Glomerular endothelial cell (primary cell): ENCODE results near the gene PTCH2. TPM values are rescaled to one million over a fixed set of nuclear protein-coding genes. Genes with fewer than 3 reads are reported as not detected.

ENCODE experiments used
- DNase-seq: peaks from one replicate; pipeline ENCODE4 v3.0.0-alpha.2; 2011; ENCODE audit warnings: low read depth, low spot score; ENCODE audit errors: extremely low read depth
- total RNA-seq: library from RNA; depleted of rRNA; stranded (reverse); fragments of >200 nt; gene quantifications from 2 replicates; pipeline ENCODE4 v1.2.3, GENCODE V29; 2015

Gene PTCH2, protein sequence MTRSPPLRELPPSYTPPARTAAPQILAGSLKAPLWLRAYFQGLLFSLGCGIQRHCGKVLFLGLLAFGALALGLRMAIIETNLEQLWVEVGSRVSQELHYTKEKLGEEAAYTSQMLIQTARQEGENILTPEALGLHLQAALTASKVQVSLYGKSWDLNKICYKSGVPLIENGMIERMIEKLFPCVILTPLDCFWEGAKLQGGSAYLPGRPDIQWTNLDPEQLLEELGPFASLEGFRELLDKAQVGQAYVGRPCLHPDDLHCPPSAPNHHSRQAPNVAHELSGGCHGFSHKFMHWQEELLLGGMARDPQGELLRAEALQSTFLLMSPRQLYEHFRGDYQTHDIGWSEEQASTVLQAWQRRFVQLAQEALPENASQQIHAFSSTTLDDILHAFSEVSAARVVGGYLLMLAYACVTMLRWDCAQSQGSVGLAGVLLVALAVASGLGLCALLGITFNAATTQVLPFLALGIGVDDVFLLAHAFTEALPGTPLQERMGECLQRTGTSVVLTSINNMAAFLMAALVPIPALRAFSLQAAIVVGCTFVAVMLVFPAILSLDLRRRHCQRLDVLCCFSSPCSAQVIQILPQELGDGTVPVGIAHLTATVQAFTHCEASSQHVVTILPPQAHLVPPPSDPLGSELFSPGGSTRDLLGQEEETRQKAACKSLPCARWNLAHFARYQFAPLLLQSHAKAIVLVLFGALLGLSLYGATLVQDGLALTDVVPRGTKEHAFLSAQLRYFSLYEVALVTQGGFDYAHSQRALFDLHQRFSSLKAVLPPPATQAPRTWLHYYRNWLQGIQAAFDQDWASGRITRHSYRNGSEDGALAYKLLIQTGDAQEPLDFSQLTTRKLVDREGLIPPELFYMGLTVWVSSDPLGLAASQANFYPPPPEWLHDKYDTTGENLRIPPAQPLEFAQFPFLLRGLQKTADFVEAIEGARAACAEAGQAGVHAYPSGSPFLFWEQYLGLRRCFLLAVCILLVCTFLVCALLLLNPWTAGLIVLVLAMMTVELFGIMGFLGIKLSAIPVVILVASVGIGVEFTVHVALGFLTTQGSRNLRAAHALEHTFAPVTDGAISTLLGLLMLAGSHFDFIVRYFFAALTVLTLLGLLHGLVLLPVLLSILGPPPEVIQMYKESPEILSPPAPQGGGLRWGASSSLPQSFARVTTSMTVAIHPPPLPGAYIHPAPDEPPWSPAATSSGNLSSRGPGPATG
- total RNA-seq: 0.19 and 0.23 TPM in 2 replicates

DNA sequence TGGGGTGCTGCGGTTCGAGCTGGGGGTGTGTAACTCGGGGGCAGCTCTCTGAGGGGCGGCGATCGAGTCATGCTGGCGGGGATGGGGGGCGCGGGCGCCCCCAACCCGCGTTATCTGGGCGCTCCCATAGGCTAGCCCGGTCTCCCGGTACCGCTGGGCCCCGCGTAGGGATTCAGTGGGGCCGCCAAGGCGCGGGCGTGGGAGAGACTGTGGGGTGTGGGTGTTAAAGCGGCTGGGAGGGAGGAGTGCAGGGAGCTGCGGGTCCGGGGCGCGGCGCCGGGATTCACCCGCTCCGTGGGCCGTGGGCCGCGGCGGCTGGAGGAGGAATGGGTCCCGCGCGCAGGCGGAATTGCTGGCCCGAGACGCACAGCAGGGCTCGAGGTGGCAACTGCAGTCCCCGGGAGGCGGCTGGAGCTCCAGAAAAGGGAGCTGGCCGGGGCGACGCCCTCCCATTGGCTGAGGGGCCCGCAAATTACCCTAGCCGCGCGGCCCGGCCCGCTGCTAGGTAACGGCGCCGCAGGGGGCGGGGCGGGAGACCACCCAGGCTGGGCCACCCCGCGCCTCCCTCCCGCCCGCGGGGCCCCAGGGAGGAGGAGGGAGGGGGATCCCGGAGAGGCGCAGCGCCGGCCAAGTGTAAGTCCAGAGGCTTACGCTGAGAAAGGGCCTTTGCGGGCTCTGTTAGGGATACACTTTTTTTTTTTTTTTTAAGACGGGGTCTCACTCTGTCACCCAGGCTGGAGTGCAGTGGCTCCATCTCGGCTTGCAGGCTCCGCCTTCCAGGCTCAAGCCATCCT lies at the start of gene PTCH2:
Gene PTCH2, minus strand, starts transcription at position 392 of the 794 bp plus-strand sequence. Its CDS starts 321 bp downstream, at position 71.
- no peak for DNase-seq

DNA sequence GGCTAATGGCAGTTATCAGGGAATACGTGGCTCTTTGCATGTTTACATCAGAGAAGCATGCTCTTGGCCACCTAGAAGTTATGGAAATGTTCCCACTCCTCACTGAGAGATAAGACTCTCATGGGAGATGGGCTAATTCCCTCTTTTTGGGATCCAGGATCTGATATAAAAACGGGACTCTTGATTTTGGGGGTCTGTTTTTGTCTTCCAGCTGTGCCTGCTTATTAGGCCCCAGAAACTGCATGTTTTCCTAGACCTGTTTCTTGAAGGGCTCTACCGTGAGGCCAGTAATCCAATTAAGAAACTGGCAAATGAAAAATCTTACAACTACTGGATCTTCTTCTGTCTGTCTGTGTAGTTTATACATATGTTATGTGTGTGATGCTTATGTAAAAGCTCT lies 47.0 kb upstream of the PTCH2 start:
- DNase-seq: no peak

DNA sequence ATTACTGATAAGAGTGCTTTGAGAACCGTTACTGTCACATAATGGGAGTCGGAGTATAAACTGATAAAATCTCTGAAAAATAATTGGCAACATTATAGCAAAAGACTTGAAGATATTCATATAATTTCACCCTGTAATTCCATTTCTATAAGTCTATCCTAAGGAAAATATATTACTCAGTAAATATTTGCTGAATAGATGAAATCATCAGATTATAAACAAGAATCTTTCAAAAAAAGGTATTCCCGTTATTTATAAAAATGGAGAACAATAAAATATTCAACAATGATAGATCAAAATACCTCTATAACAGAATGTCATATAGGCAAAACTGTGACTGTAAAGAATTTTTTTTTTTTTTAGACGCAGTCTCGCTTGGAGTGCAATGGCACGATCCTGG lies 42.4 kb upstream of the PTCH2 start:
- no peak for DNase-seq

DNA sequence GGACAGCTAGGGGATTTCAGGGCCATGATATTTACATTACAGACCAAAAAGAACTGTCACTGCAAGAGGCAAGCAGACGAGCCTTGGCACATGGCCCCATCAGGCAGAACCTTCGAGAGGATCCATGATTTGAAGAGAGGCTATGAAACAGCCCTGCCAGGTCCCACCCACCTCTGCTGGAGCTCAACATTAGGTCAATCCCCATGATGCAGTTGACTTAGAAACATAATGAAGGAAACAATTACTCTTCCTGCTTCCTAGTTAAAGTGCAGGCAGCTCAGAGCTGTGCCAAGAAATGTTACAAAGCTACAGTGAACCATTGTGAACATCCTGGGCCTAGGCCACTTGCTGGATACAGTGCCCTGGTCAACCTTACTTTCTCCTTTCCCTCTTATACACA lies 41.7 kb upstream of the PTCH2 start:
- DNase-seq: peak; percentile 39

DNA sequence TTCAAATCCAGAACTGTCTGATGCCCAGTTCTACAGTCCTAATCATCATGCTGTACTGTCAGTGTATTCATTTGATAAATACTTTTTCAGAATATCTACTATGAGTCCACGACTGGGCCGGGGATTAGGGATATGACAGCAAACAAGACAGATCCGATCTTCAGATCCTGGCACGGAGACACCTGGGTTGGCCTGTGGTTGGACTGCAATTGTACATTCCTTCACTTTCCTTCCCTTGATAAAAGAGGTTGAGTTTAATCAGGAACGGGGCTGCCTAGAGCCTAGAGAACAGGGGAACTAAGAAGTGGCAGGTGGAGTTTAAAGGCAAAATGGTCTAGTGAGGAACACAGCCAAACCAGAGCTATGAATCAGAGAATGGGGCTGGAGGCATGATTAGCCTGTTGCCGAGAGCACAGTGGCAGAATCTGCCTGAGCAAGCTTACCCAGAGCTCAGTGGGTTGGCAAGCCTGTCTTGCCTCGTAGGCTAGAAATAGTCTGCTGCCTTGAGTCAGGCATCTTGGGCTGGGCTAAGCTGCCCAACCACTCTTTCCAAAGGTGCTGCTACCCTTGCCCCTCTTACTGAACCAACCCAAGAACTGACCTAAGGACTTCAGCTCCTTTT lies 38.1 kb upstream of the PTCH2 start:
- no peak for DNase-seq

DNA sequence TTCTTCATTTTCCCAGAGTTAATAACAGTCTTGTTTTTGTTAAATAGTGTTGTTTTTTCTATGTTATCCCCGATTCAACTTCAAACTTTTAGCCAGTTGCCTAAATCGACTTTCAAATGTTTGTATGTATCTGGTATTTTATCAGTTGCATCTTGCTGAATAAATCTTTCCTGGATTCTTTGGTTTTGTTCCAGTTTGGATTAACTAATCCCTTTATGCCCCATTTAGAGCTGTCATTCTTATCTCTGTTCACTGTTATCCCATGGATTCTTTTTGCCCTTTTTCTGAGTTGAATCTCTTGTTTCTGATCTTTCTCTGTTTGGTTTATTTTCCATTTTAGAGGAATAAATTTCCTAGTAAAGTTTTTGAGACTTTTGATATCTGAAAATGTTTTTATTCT lies 31.1 kb upstream of the PTCH2 start:
- DNase-seq: no peak

DNA sequence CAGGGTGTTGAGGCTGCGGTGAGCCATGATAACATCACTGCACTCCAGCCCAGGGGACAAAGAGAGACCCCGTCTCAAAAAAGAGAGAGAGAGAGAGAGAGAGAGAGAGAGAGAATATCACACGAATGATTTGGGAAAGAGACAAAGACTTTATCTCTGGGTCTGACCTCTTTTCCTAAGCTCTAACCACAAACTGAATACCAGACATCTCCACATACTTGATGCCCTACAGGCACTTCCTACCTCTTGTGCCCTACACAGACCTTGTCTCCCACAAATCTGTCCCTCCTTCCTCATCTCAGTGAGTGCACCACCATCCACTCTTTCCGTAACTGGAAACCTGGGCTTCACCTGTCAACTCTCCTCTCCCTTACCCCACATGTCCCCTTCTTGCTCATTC lies 27.0 kb upstream of the PTCH2 start:
- DNase-seq: no peak

DNA sequence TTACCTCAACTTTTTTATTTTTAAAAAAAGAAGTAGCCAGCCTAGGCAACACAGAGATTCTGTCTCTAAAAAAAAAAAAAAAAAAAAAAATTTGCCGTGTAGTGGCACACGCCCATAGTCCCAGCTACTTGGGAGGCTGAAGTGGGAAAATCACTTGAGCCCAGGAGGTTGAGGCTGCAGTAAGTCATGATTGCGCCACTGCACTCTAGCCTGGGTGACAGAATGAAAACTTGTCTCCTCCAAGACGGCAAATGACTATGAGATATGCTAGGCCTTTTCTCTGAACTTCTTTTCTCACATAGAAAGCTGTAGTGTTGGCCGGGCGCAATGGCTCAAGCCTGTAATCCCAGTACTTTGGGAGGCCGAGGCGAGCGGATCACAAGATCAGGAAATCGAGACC lies 24.7 kb upstream of the PTCH2 start:
- no peak for DNase-seq

DNA sequence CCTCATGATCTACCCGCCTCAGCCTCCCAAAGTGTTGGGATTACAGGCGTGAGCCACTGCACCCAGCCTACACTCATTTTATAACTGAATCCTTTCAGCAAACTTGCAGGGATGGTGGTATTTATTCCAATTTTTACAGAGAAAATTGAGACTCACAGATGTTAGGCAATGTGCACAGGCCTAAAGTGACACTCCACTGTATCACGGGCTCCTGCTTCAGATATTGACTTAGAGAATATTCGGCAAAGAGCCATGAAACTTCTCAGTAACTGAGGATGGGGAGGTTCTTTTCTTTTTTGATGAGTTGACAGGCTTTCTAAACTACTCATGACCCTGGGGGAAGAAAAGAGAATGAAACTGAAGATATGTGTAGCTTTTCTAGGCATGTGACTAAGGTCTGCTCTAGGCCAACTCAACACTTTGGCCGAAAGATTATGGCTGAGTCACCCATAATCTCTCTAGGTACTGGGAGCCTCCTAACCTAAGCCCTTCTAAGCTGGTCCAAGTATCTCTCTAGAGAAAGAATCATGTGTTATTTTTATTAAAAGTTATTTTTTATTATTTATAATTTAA lies 19.9 kb upstream of the PTCH2 start:
- DNase-seq: no peak

DNA sequence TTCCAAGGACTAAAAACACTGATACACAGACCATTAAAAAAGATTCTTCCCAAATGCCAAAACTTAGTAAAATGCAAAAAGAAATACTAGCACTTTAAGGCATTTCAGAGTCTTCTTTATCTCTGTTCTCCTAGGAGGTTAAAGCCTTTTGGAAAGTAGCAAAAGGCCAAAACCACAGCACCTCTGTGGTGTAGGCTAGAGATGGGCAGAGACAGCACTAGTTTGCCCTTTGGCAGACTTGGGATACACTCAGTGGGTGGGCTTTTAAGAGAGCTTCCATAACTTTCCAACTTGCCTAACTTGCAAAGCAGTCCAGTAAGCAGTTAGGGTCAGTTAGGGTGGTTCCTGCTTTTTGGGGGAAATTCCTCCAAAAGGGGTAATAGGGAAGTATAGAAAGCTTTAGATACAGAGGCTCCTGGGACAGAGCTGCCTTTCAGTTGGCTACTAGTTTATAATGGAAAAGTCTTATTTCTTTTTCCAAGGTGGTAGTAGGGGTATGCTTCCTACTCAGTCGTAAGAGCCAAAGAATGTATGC lies 17.9 kb upstream of the PTCH2 start:
- DNase-seq: no peak

DNA sequence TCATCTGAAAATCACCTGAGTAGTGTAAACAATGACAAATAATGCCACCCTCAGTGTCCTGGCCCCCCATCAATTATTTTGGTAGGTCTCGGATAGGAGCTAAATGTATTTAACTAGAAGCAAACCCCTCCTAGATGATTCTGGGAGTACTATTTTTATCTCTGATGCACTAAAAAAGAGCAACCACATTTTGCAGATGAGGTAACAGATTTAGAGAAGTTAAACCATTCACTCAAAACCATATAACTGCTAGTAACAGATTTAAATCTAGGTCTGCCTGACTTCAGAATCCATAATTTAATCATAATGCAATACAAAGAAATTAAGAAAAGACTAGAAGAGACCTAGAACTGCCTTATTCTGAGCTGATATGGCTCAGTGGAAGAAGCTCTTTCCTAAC lies 17.3 kb upstream of the PTCH2 start:
- no peak for DNase-seq

DNA sequence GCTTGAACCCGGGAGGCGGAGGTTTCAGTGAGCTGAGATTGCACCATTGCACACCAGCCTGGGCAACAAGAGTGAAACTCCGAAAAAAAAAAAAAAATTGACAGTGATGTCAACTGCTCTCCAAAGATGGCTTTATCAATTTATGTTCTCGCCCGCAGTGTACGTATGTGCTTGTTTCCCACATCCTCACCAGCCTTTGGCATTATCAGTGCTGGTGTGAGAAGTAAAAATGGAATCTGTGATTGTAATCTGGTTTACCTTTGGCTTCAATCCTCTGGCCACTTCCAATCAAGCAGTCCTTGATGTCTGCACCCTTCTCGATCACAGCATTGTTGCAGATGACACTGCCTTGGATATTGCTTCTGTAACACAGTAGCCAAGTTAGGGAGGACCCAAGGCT lies 14.4 kb upstream of the PTCH2 start:
- no peak for DNase-seq

DNA sequence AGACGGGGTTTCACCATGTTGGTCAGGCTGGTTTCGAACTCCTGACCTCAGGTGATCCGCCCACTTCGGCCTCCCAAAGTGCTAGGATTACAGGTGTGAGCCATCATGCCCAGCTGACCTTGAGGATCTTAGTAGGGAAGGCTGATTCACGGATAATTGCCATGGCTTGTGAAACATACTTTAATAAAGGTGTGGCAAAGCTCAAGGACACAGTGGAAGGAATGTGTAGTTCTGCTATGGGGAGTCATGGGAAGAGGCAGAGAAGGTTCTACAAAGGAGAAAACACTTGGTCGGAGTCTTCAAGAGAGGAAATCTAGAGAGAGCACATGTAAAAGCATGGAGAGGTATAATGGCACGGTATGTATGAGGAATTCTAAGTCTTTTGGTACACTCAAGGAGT lies 12.7 kb upstream of the PTCH2 start:
- DNase-seq: no peak

DNA sequence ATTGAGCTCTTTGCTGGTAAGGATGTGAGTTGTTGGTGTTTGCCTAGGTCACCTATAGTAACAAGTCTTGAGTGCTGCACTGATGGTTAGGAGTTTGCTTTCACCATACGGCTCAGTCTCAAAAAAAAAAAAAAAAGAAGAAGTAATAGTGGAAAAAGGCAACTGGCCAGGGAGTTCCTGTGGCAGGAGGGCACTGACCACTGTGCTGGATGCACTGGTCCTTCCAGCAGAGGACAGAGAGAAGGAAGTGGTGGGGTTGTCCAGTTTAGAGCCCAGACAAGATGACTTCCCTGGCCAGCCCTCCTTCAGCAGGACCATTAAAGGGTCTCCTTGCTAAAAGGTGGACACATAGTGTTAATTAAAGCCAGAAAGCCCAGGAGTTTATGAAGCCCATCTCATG lies 11.9 kb upstream of the PTCH2 start:
- DNase-seq: no peak

DNA sequence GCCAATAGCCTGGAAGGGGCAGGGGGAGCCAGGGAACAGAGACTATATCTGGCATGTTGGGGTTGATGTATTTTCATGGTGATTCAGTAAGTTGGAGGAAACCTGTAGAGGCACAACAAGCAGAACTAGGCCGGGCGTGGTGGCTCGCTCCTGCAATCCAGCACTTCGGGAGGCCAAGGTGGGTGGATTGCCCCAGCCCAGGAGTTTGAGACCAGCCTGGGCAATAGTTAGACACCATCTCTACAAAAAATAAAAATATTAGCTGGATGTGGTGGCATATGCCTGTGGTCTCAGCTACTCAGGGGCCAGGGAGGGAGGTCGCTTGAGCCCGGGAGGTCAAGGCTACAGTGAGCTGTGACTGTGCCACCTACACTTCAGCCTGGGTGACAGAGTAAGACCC lies 10.1 kb upstream of the PTCH2 start:
- DNase-seq: no peak

DNA sequence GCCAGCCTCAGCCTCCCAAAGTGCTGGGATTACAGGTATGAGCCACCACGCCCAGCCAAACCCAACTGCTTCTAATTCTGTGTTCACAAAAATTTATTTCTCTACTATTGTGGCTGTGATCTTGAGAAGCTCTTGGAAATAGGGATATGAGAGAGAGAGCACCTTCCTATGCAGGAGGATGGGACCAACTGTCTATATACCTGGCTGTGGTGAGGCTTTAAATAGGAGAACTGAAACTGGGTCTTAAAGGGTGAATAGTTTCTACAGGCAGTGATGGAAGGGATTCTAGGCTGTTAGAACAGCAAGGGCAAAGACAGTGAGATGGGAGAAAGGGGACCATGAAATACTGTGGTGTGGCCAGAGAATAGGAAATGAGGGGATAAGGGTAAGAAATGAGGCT lies 8.3 kb upstream of the PTCH2 start:
- DNase-seq: no peak

DNA sequence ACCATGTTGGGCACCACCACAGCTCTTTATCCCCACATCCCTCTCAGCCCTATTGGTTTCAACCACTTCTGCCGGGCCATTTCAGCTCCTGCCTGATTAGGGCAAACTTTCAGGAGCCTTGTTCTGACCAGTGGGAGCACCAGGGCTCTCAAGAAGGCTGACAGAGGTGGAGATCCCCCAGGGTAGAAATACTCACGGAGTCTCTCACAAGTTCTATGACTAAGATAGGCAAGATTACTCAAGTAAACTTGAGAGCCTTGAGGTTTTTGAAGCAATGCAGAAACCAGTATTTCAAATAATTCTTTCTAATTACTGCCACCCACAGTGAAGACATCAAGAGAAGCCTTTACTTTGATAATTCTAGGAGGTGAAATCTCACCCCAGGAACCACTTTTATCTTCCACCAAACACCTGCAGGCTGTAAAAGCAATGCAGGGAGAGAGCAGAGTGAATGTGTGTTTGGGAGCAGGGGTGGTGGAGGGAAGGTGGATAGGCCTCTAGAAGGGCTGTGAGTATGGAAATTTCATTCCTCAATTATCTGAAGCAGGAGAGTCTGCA lies 6.6 kb upstream of the PTCH2 start:
- no peak for DNase-seq

DNA sequence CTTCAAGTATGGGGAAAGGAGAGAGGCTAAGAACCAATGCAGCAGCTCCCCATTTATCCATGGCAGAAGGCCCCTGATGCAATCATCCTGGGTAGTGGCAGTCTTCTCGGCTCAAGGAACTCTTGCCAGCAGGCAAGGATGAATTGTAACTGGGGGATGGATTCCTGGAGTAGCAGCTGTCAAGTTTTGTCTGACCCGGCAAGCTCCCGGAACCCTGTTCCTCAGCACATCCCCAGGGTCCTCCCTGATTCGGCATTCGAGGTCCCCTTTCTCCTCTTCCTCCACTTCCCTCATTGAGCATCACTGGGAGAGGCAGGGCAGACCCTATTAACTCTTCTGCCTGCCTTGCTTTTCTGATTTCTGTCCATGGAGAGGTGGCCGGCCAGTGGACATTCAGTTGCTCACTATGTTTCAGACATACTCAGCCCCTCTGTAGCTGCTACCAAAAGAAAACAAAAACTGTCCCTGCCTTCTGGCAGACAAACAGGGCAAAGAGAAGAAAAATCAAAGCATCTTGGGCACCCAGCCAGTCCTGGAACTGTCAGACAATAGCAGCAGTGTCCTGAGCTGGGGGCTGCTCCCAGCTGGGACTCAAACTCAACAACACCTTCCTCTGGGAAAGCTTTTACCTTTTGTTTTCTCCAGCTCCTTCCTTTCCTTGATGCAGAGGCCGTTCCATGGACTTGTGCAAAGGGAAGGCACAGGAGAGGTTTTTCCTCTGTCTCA lies 5.6 kb upstream of the PTCH2 start:
- DNase-seq: no peak

DNA sequence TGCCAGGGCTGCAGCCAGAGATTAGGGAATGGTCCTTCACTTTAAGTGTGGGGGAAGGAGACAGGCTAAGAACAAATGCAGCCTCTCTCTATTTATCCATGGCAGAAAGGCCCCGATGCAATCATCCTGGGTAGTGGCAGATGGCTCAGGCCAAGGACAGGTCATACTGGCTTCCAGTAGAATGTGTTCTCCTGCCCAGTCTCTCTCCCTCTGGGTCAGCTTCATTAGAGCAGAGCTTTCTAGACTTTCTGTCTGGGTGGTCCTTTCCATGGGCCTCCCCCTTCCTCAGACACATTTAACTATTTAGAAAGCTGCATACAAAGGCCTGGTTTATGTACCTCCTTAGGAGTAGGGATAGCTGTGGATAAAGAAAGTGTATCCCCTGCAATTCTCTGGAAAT lies 4.8 kb upstream of the PTCH2 start:
- DNase-seq: no peak
